ENCODE results near the gene DLGAP1. TPM values are rescaled to one million over a fixed set of nuclear protein-coding genes. Genes with fewer than 3 reads are reported as not detected.

The DLGAP1 gene
- total RNA-seq, 1 experiment from 2014 or later = not detected

GRCh38 chr18:4016391-4017049, 438.6 kb downstream of the DLGAP1 start:
- ChIA-PET CTCF (interaction anchor here (0.6 to 0.9 kb wide), 4 partner anchors 21 to 193 kb away, joined by 3 to 10 read pairs (median 4); no protein-coding TSS in a partner anchor), POLR2A (no interaction called here)
- Mint-ChIP-seq H3K27ac (ENCODE audit: low read depth, unreplicated experiment) (no peak overlapping the region), H3K36me3 (ENCODE audit: insufficient read depth, unreplicated experiment) (no peaks in the 10 kb centered on the region), H3K9me3 (ENCODE audit: unreplicated experiment) (peaks cover 6% of the 10 kb centered on the region), H3K4me3 (ENCODE audit: unreplicated experiment) (no peak overlapping the region), H3K4me1 (ENCODE audit: insufficient read depth, unreplicated experiment) (no peaks in the 10 kb centered on the region), H3K27me3 (ENCODE audit: insufficient read depth, unreplicated experiment) (no peaks in the 10 kb centered on the region)
- DNase-seq (ENCODE audit: unreplicated experiment) = no peak
- intact Hi-C loops (cut with micrococcal nuclease) = no loop called here
- BruUV-seq (replicated peaks) = no TSS peak
- no peak for TF ChIP-seq CTCF (IDR thresholded peaks at IDR 0.05; ENCODE audit: unreplicated experiment)

- Mint-ChIP-seq H3K27ac (ENCODE audit: low read depth, unreplicated experiment) (no peak overlapping the region), H3K9me3 (ENCODE audit: unreplicated experiment) (peaks cover 5% of the 10 kb centered on the region), H3K36me3 (ENCODE audit: insufficient read depth, unreplicated experiment) (no peaks in the 10 kb centered on the region), H3K4me1 (ENCODE audit: insufficient read depth, unreplicated experiment) (peaks cover 10% of the 10 kb centered on the region), H3K4me3 (ENCODE audit: unreplicated experiment) (no peak overlapping the region), H3K27me3 (ENCODE audit: insufficient read depth, unreplicated experiment) (no peaks in the 10 kb centered on the region)
- no TSS peak for BruUV-seq (replicated peaks)
- no peak for TF ChIP-seq CTCF (IDR thresholded peaks at IDR 0.05; ENCODE audit: unreplicated experiment)
- POLR2A ChIA-PET = no interaction called here
- CTCF ChIA-PET = interaction anchor here (1.1 to 1.2 kb wide), 2 partner anchors 13 to 138 kb away, joined by 4 read pairs; no protein-coding TSS in a partner anchor
- intact Hi-C loops (cut with micrococcal nuclease) = no loop called here
- no peak for DNase-seq (ENCODE audit: unreplicated experiment)
Measured at GRCh38 chr18:4007846-4008245, 447.3 kb downstream of the DLGAP1 start.

- CTCF ChIA-PET = interaction anchor here (0.6 to 4.0 kb wide), 7 partner anchors 9 to 233 kb away, joined by 3 to 22 read pairs (median 3); no protein-coding TSS in a partner anchor
- peaks cover 4% of the 10 kb centered on the region for H3K9me3 Mint-ChIP-seq (ENCODE audit: unreplicated experiment)
- no peak overlapping the region for H3K27ac Mint-ChIP-seq (ENCODE audit: low read depth, unreplicated experiment)
- peak; percentile 13 for DNase-seq (ENCODE audit: unreplicated experiment)
- H3K36me3 Mint-ChIP-seq (ENCODE audit: insufficient read depth, unreplicated experiment) = no peaks in the 10 kb centered on the region
- intact Hi-C loops (cut with micrococcal nuclease) = no loop called here
- no peak overlapping the region for H3K4me3 Mint-ChIP-seq (ENCODE audit: unreplicated experiment)
- H3K27me3 Mint-ChIP-seq (ENCODE audit: insufficient read depth, unreplicated experiment) = peaks cover 10% of the 10 kb centered on the region
- BruUV-seq (replicated peaks) = no TSS peak
- peaks cover 10% of the 10 kb centered on the region for H3K4me1 Mint-ChIP-seq (ENCODE audit: insufficient read depth, unreplicated experiment)
- POLR2A ChIA-PET = no interaction called here
- TF ChIP-seq CTCF (IDR thresholded peaks at IDR 0.05; ENCODE audit: unreplicated experiment) = no peak
Measured at GRCh38 chr18:4004183-4004829, 450.8 kb downstream of the DLGAP1 start.

- no peaks in the 10 kb centered on the region for H3K4me1 Mint-ChIP-seq (ENCODE audit: insufficient read depth, unreplicated experiment)
- peak; percentile 73 for TF ChIP-seq CTCF (IDR thresholded peaks at IDR 0.05; ENCODE audit: unreplicated experiment)
- H3K36me3 Mint-ChIP-seq (ENCODE audit: insufficient read depth, unreplicated experiment) = no peaks in the 10 kb centered on the region
- ChIA-PET POLR2A (interaction anchor here (0.6 to 0.7 kb wide), 3 partner anchors 17 to 716 kb away, joined by 3 to 4 read pairs (median 4); no protein-coding TSS in a partner anchor), CTCF (interaction anchor here (0.6 to 5.1 kb wide), 18 partner anchors 10 to 338 kb away, joined by 3 to 60 read pairs (median 4); no protein-coding TSS in a partner anchor)
- no TSS peak for BruUV-seq (replicated peaks)
- intact Hi-C loops (cut with micrococcal nuclease) = loop anchor here (1.0 to 10.0 kb wide), 5 partner anchors 129 to 1056 kb away; no protein-coding TSS in a partner anchor
- H3K4me3 Mint-ChIP-seq (ENCODE audit: unreplicated experiment) = no peak overlapping the region
- H3K9me3 Mint-ChIP-seq (ENCODE audit: unreplicated experiment) = no peaks in the 10 kb centered on the region
- H3K27ac Mint-ChIP-seq (ENCODE audit: low read depth, unreplicated experiment) = no peak overlapping the region
- DNase-seq (ENCODE audit: unreplicated experiment) = peak; percentile 59
- H3K27me3 Mint-ChIP-seq (ENCODE audit: insufficient read depth, unreplicated experiment) = peaks cover 10% of the 10 kb centered on the region
Measured at GRCh38 chr18:3998698-3999333, 456.3 kb downstream of the DLGAP1 start.
